Stimulated activated CD8-positive, alpha-beta memory T cell treated with anti-CD3 and anti-CD28 coated beads, Interleukin-7, amount 100 ng/mL, for 1 hour (primary cell): ENCODE measurements around the gene CORO2B.

Experiments used
- DNase-seq, 2 donors: peaks; one replicate each; pipeline ENCODE4 v3.0.0-alpha.2; 2020; ENCODE audit warnings: low read depth in 2 of 2

CORO2B gene

DNA sequence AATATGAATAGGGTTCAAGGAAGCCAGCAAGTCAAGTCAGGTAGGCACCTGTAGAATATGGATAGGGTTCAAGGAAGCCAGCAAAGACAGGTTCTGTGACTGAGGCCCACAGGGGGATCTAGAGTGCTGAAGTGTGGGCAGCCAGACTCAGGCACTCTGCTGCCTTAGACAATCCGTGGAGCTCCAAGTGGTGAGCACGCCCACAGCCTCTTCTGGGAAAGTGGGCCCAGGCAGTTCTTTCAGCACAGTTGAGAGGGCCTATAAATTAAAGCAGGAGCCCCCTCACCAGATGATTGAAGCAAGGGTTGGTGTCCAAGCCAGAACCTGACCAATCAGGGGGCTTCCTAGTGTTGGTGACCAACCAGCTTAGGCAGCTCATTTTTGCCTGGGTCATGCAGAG is 190.9 kb downstream of the CORO2B start:
- no peak for DNase-seq

- DNase-seq, result no peak
These were observed 191.4 kb downstream of the CORO2B start for GRCh38 chr15:68770216-68770615.

DNA sequence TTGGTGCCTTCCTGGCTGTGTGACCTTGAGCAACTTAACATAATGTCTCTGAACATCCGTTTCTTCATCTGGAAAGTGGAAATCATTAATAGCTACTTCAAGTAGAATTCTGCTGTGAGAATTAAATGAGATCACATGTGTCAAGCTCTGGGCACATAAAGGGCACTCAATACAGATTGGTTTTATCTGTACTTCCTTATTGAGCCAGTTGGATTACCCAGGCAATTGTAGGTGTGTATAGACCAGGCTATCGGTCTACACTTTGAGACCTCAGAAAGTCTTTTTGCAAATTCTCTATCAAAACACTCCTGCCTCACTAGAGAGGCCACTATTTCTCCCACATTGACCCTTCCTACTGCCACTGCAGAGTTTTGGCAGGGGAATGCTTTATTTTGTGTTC is 194.2 kb downstream of the CORO2B start:
- DNase-seq, result no peak

DNA sequence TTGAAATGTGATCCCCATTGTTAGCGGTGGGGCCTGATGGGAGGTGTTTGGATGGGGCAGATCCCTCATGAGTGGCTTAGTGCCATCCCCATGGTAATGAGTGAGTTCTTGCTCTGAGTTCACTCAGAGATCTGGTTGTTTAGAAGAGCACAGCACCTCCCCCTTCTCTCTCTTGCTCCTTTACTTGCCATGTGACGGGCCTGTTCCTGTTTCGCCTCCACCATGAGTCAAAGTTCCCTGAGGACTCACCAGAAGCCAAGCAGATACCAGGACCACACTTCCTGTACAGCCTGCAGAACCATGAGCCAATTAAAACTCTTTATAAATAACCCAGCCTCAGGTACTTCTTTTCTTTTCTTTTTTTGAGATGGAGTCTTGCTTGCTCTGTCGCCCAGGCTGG is 195.3 kb downstream of the CORO2B start:
- DNase-seq, result no peak

DNA sequence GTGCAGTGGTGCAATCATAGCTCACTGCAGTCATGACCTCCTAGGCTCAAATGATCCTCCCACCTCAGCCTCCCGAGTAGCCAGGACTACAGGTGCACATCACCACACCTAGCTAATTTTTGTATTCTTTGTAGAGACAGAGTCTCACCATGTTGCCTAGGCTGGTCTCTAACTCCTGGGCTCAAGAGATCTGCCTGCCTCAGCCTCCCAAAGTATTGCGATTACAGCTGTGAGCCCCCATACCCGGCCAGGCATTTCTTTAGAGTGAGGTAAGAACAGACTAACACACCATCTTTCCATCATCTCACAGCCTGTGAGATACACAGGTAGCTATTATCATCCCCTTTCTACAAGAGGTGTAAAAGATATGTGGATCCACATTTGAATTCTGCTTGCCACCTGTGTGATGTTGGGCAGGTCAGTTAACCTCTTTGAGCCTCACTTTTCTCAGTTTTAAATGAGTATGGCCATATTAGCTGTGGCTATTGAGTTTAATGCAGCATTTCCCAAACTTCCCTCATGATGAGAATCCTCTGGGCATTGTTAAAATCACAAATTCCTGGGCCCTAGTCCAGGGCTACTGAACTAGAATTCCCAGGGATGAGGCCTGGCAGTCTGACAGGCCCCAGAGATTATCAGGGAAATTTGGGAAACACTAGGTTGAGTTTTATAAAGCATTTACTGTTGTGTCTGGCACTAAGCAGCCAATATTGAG is 195.9 kb downstream of the CORO2B start:
- no peak for DNase-seq

DNA sequence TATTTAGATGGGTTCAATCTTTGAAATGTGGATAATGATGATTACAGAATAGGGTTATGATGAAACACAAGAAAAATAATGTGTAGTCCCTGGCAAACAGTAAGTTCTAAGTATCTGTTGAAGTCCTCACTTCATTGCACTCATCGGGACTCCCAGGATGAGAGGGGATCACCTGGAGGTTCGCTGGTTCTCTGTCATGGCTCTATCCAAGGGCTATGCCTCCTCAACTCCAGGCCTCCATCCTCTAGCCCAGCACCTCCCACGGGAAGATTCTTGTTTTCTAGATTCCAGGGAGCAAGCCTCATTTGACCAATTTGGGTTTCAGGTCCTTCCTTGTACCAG is 196.4 kb downstream of the CORO2B start:
- DNase-seq, result no peak

- DNase-seq, result no peak
These were observed 197.1 kb downstream of the CORO2B start for GRCh38 chr15:68775671-68776476.

- DNase-seq, result no peak
These were observed 197.9 kb downstream of the CORO2B start for GRCh38 chr15:68776477-68777270.
